Colonic mucosa (tissue), 4 donors: ENCODE data around the gene HOXB6. TPM values are rescaled to one million over a fixed set of nuclear protein-coding genes. Genes with fewer than 3 reads are reported as not detected.
A peak's percentile ranks its signal among the peaks of the same experiment; 100 is the strongest.

Source experiments
- DNase-seq: peaks from one replicate; pipeline ENCODE4 v3.0.0-alpha.2; 2020
- H3K27ac ChIP-seq: fragments of 200-600 bp; one replicate; pipeline ENCODE4 v1.8.0; 2021
- H3K27me3 ChIP-seq: fragments of 200-600 bp; one replicate; pipeline ENCODE4 v1.8.0; 2021
- H3K36me3 ChIP-seq: fragments of 200-600 bp; one replicate; pipeline ENCODE4 v1.8.0; 2021
- H3K4me1 ChIP-seq: fragments of 200-600 bp; one replicate; pipeline ENCODE4 v1.8.0; 2021; ENCODE audit warnings: mild to moderate bottlenecking
- H3K4me3 ChIP-seq: fragments of 200-600 bp; one replicate; pipeline ENCODE4 v1.8.0; 2021
- H3K9ac ChIP-seq, 2 donors: one replicate each; pipeline ENCODE4 v1.7.0; 2013; ENCODE audit warnings: control low read depth in 2 of 2, low read depth in 2 of 2, low read length in 2 of 2
- H3K9me3 ChIP-seq: fragments of 200-600 bp; one replicate; pipeline ENCODE4 v1.8.0; 2021
- CTCF ChIP-seq: fragments of 200-600 bp; IDR thresholded peaks from one replicate; pipeline ENCODE4 v1.8.0; 2022; ENCODE audit warnings: antibody characterized with exemption, mild to moderate bottlenecking
- intact Hi-C: fragments of 100-400 bp; cut with DNase I; formaldehyde crosslinking; loops from one replicate; pipeline ENCODE4 v1.14.1; 2022
- total RNA-seq, 2 donors: library from RNA; stranded (reverse); fragmentation: NEBNext Ultra II Directional in 1 of 2; extraction: Animal tissue kit (Norgen Biotek cat#: 25700) in 1 of 2; gene quantifications; one replicate each; pipeline ENCODE4 v1.2.1, GENCODE V29; 2021
- donor health status: healthy.
- donor health status: DM: no; HTN: no; CAD: no.
- donor health status: DM: no; HTN: no; CAD: no.

HOXB6 gene
- total RNA-seq, 2 donors from 2014 or later: 30.0 to 71.0 TPM

DNA sequence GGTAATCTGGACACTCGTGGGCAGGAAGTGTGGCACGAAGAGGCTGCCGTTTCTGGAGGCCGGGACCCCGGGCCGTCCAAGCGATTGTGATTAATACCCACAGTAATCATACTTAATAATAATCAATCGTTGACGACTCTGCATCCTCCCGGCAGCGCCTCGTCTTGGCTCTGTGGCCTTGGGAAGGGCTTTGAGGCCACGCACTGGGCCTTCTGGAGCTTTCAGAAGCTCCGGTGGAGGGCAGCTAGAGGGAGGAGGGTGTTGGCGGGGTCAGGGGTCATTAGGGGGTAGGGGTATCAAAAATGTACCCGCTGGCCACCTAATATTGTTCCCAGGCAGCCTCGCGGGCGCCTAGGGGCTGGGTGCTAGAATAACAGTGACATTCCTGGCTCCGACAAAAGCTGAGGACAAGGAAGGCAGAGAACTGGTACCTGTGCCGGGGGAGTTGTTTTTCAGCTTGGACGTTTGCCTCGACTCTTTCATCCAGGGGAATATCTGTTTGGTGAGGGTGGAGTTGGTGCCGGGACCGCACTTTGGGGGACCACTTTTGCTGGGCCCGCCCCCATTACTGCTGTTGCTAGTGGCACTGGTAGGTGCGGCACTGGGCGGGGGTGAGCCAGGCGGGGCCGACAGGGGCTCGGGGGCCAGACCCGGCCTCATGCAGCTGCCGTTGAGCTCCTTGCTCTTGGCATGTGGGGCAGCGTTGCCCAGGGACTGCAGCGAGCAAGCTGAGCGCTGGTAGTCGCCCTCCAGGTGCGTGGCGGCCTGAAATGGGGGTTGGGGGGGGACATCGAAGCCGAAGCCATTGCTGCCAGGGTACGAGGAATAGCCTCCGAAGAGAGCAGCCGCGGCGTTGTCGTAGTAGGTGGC, 53.0 kb downstream of the HOXB6 start:
- intact Hi-C loops: no loop called here
- DNase-seq: no peak
- Histone ChIP-seq H3K36me3 (no peaks in the 10 kb centered on the region), H3K27ac (peak overlapping the region; percentile 27), H3K9me3 (no peaks in the 10 kb centered on the region), H3K4me1 (peaks cover 14% of the 10 kb centered on the region), H3K4me3 (no peak overlapping the region), H3K9ac (no peak overlapping the region), H3K27me3 (no peaks in the 10 kb centered on the region)
- TF ChIP-seq CTCF: no peak

DNA sequence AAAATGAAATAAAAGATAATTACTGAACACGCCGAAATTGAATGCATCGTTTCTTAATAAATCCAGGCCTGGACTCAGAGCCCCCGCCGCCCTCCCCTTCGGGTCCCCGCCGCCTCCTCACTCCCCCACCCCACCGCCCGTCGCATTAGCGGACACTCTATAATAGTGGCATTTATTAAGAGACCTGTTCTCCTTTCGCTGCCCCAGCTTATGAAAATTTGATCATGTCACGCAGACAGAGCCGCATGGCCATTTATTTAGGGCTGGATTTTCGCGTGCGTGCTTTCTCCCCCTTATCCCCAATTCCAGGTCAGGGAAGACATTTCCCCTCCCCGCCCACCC, 53.6 kb downstream of the HOXB6 start:
- intact Hi-C loops: no loop called here
- Histone ChIP-seq H3K9ac (no peak overlapping the region), H3K36me3 (no peaks in the 10 kb centered on the region), H3K9me3 (no peaks in the 10 kb centered on the region), H3K4me3 (no peak overlapping the region), H3K27ac (peak overlapping the region; percentile 5), H3K27me3 (no peaks in the 10 kb centered on the region), H3K4me1 (peaks cover 14% of the 10 kb centered on the region)
- no peak for TF ChIP-seq CTCF
- DNase-seq: no peak

DNA sequence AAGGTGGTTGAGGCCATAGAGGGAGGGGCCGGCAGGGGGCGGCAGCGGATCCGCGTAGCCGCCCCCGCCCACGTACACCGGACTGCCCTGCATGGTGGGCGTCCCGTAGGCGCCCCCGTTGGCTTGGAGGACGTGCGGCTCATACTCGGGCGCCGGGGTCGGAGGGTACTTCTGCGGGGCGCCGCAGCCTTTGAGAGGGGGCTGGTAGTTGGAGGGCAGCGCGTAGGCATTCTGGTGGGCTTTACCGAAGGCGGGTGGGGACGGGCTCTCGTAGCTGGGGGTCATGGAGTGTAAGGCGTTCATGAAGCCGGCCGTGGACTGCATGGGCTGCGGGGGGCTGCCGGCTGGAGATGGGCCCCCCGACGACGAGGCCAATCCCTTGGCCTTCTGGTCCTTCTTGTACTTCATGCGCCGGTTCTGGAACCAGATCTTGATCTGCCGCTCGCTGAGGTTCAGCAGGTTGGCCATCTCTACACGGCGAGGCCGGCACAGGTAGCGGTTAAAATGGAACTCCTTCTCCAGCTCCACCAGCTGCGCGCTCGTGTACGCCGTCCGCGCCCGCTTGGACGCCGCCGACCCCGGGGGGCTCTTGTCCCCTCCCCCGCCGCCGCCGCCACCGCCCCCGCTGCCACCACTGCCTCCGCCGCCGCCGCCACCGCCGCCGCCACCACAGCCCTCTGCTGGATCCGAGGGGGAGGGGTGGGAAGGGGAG, 54.1 kb downstream of the HOXB6 start:
- H3K9me3 ChIP-seq: no peaks in the 10 kb centered on the region
- no peak for DNase-seq
- H3K9ac ChIP-seq: peak overlapping the region in 1 of 2 donors; percentile 15
- no peak overlapping the region for H3K27ac ChIP-seq
- intact Hi-C loops: no loop called here
- peaks cover 9% of the 10 kb centered on the region for H3K4me1 ChIP-seq
- H3K4me3 ChIP-seq: no peak overlapping the region
- no peak for TF ChIP-seq CTCF
- no peaks in the 10 kb centered on the region for H3K27me3 ChIP-seq
- H3K36me3 ChIP-seq: no peaks in the 10 kb centered on the region

GRCh38 chr17:48549914-48550501, 54.8 kb downstream of the HOXB6 start:
- TF ChIP-seq CTCF: no peak
- no peak for DNase-seq
- intact Hi-C loops: no loop called here
- H3K4me1 ChIP-seq: peaks cover 7% of the 10 kb centered on the region
- H3K4me3 ChIP-seq: no peak overlapping the region
- H3K9ac ChIP-seq: peak overlapping the region in 1 of 2 donors; percentile 15
- no peaks in the 10 kb centered on the region for H3K27me3 ChIP-seq
- H3K9me3 ChIP-seq: no peaks in the 10 kb centered on the region
- no peaks in the 10 kb centered on the region for H3K36me3 ChIP-seq
- H3K27ac ChIP-seq: no peak overlapping the region

GRCh38 chr17:48549281-48549630, 55.5 kb downstream of the HOXB6 start:
- peaks cover 7% of the 10 kb centered on the region for H3K4me1 ChIP-seq
- H3K27ac ChIP-seq: peak overlapping the region; percentile 13

More at GRCh38 chr17:48549281-48549630, 55.5 kb downstream of the HOXB6 start:
- H3K36me3 ChIP-seq: no peaks in the 10 kb centered on the region
- DNase-seq: no peak
- intact Hi-C loops: no loop called here
- no peak for TF ChIP-seq CTCF
- no peak overlapping the region for H3K9ac ChIP-seq
- H3K27me3 ChIP-seq: no peaks in the 10 kb centered on the region
- H3K4me3 ChIP-seq: no peak overlapping the region
- H3K9me3 ChIP-seq: no peaks in the 10 kb centered on the region
